RWPE1 (cell line): ENCODE measurements around the gene P2RX5.

Source experiments
- CTCF ChIA-PET: fragments of 350-600 bp; sonication (Branson Sonifier 250); formaldehyde crosslinking; extraction: SDS; loops from one replicate; lab custom pipeline; 2021; lab: Yijun Ruan, JAX
- POLR2A ChIA-PET: fragments of 400-600 bp; formaldehyde crosslinking; extraction: SDS; loops from one replicate; lab custom pipeline; 2020; ENCODE audit warnings: antibody characterized with exemption; ENCODE audit not compliant: low non-redundant PET; lab: Yijun Ruan, JAX
- DNase-seq: peaks from one replicate; pipeline ENCODE4 v3.0.0; 2012; ENCODE audit warnings: low spot score
- H3K27ac ChIP-seq: fragments of 450-650 bp; 2 replicates; pipeline ENCODE4 v1.5.1; 2017
- TF ChIP-seq, protein P1 (sequence below): fragments of 450-650 bp; conservative IDR thresholded peaks from 2 replicates; pipeline ENCODE4 v1.5.1; 2017; ENCODE audit warnings: low read depth, mild to moderate bottlenecking

Gene P2RX5, protein sequence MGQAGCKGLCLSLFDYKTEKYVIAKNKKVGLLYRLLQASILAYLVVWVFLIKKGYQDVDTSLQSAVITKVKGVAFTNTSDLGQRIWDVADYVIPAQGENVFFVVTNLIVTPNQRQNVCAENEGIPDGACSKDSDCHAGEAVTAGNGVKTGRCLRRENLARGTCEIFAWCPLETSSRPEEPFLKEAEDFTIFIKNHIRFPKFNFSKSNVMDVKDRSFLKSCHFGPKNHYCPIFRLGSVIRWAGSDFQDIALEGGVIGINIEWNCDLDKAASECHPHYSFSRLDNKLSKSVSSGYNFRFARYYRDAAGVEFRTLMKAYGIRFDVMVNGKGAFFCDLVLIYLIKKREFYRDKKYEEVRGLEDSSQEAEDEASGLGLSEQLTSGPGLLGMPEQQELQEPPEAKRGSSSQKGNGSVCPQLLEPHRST

DNA sequence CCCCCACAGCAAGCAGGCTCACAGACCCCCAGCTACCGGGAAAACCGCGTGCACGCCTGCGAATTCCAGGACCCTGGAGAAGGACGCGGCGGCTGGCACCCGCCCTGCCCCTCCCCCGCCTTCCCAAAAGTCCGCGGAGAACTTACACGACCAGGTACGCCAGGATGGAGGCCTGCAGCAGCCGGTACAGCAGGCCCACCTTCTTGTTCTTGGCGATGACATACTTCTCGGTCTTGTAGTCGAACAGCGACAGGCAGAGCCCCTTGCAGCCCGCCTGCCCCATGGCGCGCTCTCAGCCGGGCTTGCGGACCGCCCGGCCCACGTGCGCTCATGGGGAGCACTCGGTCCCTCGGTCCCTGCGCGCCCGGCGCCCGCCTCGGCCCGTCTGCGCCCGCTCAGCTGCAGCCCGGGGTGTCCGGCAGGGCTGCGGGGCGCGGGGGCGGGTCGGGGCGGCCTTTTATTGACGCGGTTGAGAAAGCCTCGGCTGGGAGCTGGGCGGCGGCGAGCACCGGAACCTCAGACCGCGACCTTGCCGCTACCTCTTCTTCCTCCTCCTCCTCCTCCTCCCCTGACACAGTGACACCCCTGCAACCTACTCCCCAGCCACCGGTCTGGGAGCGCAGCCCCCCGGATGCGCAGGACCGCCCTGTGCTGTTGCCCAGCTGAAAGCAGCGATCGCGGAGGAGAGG, at the start of gene P2RX5:
P2RX5 (minus strand) TSS at position 433 of the 689 bp plus-strand sequence; CDS start at position 283, 150 bp downstream.
- CTCF ChIA-PET: interaction anchor here (0.7 kb wide), 1 partner anchor 40 kb away, joined by 3 read pairs; no protein-coding TSS in a partner anchor
- no peak for DNase-seq
- POLR2A ChIA-PET: interaction anchor here (0.6 kb wide), 1 partner anchor 120 kb away, joined by 6 read pairs; no protein-coding TSS in a partner anchor
- H3K27ac ChIP-seq: no peak within 1 kb of the TSS
- TF ChIP-seq, protein P1, sequence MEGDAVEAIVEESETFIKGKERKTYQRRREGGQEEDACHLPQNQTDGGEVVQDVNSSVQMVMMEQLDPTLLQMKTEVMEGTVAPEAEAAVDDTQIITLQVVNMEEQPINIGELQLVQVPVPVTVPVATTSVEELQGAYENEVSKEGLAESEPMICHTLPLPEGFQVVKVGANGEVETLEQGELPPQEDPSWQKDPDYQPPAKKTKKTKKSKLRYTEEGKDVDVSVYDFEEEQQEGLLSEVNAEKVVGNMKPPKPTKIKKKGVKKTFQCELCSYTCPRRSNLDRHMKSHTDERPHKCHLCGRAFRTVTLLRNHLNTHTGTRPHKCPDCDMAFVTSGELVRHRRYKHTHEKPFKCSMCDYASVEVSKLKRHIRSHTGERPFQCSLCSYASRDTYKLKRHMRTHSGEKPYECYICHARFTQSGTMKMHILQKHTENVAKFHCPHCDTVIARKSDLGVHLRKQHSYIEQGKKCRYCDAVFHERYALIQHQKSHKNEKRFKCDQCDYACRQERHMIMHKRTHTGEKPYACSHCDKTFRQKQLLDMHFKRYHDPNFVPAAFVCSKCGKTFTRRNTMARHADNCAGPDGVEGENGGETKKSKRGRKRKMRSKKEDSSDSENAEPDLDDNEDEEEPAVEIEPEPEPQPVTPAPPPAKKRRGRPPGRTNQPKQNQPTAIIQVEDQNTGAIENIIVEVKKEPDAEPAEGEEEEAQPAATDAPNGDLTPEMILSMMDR: no peak

DNA sequence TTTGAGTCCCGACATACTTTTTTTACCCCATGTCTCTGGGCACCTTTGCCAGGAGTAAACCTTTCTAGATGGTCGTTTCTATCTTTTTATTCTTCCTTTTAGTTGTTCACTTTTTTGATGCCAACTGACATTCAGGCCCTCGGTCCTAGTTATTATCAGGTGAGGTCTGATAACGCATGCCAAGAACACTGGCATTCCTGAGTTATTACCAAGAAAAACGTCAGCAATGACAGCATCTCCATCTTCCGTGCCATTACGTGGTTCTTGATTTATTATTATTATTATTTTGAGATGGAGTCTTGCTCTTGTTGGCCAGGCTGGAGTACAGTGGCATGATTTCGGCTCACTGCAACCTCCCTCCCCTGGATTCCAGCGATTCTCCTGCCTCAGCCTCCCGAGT, 49.1 kb upstream of the P2RX5 start:
- TF ChIP-seq, protein P1: no peak
- ChIA-PET CTCF (no interaction called here), POLR2A (no interaction called here)
- H3K27ac ChIP-seq: no peak overlapping the region
- no peak for DNase-seq

DNA sequence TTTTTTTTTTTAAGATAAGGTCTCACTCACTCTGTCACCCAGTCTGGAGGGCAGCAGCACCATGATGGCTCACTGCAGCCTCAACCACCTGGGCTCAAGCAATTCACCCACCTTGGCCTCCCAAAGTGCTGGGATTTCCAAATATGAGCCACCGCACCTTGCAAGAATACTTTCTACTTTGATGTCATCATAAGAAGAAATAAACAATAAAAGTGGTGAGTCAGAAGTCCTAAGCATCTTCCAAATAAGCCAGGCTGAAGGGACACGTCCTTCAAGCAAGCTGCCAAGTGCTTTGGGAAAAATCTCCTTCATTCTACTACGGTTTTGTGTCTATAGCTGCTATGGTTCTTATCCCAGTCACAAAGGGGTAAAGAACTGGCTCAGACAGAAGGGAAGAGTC, 48.1 kb upstream of the P2RX5 start:
- ChIA-PET POLR2A (no interaction called here), CTCF (no interaction called here)
- TF ChIP-seq, protein P1: no peak
- H3K27ac ChIP-seq: no peak overlapping the region
- no peak for DNase-seq

DNA sequence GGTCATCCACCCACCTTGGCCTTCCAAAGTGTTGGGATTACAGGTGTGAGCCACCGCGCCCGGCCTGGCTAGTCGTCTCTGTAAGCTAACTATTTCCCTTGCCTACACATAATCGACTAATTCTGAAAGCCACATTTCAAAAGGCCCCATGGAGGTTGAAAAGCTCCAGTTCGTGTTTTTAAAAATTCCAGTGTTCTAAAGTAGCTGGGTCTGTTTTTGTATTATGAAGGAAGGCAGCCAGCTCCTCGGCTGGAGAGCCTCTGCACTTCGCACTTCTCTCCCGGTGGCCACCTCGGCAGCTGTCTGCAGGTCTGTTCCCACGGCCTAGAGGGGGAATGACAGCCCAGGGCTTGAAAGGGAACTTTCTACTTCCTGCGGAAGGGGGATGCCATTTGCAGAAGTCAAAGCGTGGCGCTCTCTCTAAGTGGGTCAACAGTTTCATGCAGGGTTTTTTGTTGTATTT, 44.7 kb upstream of the P2RX5 start:
- TF ChIP-seq, protein P1: no peak
- no peak overlapping the region for H3K27ac ChIP-seq
- CTCF ChIA-PET: no interaction called here
- DNase-seq: no peak
- POLR2A ChIA-PET: no interaction called here

DNA sequence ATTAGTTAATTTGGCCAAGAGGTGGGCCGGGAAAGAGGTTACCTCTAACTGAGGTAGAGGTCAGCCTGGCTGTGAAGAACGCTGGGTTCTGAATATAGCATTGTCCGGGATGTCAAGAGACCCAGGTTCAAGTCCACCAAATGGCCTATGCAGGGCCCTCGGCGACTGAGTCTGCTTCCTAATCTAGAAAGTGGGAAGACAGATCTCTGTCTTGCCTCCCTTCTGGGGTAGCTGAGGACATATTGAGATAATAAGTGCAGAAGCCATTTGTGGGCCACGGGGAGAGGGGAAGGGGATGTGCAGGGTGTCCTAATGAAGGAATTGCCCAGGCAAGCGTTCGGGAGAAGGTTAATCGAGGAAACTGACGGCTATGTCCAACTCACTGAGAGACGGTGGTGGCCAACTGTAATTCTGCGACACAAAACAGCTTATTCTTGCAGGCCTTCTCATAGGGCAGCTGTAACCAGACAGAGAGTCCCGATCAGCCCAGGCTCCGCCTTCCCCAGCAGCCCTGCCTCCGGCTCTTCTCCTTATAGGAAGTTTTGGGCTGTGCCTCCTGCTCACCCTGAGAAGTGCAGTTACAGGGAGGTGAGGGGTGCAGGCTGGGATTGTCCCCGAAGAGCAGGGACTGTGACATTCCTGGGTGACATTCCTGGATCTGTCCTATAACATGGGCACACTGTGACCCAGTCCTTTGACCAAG, 43.6 kb upstream of the P2RX5 start:
- TF ChIP-seq, protein P1: no peak

More for the DNA sequence above, 43.6 kb upstream of the P2RX5 start:
- CTCF ChIA-PET: interaction anchor here (0.6 to 2.0 kb wide), 3 partner anchors 8 to 103 kb away, joined by 3 to 5 read pairs (median 3); partner anchors contain the start of gene HASPIN
- POLR2A ChIA-PET: no interaction called here
- no peak overlapping the region for H3K27ac ChIP-seq
- no peak for DNase-seq
